K562 (cell line): ENCODE results near the gene SRMS. TPM values are rescaled to one million over a fixed set of nuclear protein-coding genes. Genes with fewer than 3 reads are reported as not detected.
A peak's percentile ranks its signal among the peaks of the same experiment; 100 is the strongest.

Experiments
- ATAC-seq: fragments of 200-7000 bp; cut with Tn5 transposase; 3 replicates; pipeline ENCODE4 v1.9.1; 2020; ENCODE audit warnings: moderate library complexity
- BruUV-seq: library from RNA; stranded (reverse); fragments of 400-500 nt; replicated peaks from 2 replicates; lab custom pipeline; 2021; lab: Mats Ljungman, UMichigan
- CTCF ChIA-PET: fragments of 300-600 bp; formaldehyde crosslinking; extraction: SDS; loops from one replicate; lab custom pipeline; 2021; ENCODE audit warnings: low intra/inter-chr PET ratio; lab: Yijun Ruan, JAX
- POLR2A ChIA-PET: fragments of 300-600, 350-650 bp; sonication (Branson Sonifier 250); formaldehyde crosslinking; extraction: SDS; loops from one replicate; lab custom pipeline; 2021; ENCODE audit warnings: antibody characterized with exemption, inconsistent platforms; lab: Yijun Ruan, JAX
- DNase-seq, 4 experiments: peaks; one replicate each; pipeline versions ENCODE4 v3.0.0 to v3.0.0-alpha.2; 2011 to 2018; ENCODE audit warnings: low spot score in 3 of 4, mixed read lengths in 3 of 4; ENCODE audit errors: extremely low read depth in 1 of 4
- FAIRE-seq: peaks from 2 replicates; lab custom pipeline; 2011; peaks lifted over from hg19 to GRCh38; lab: Jason Lieb, UNC
- H2AFZ ChIP-seq: 2 replicates; pipeline ENCODE4 v1.6.0; 2011; ENCODE audit warnings: low read depth, low read length, control low read depth, inconsistent platforms
- H3K27ac ChIP-seq: fragments of 200-600 bp; 3 replicates; pipeline ENCODE4 v1.8.0; 2011; ENCODE audit warnings: low read depth, mild to moderate bottlenecking, control low read depth, inconsistent platforms, low read length, moderate library complexity, mixed read lengths; ENCODE audit errors: extremely low read depth
- H3K27me3 ChIP-seq, 2 experiments: fragments of 300-600 bp in 1 of 2; 2 replicates in 1 of 2; 3 replicates in 1 of 2; pipeline versions ENCODE4 v1.6.0 to v1.8.0; 2011; ENCODE audit warnings: inconsistent platforms in 2 of 2, low read length in 2 of 2, mild to moderate bottlenecking in 1 of 2, mixed read lengths in 1 of 2, moderate library complexity in 1 of 2; ENCODE audit not compliant: control insufficient read depth in 2 of 2, insufficient read depth in 2 of 2
- H3K36me3 ChIP-seq: fragments of 300-600 bp; 3 replicates; pipeline ENCODE4 v1.8.0; 2011; ENCODE audit warnings: mild to moderate bottlenecking, low read length, inconsistent platforms; ENCODE audit not compliant: control insufficient read depth, insufficient read depth
- H3K4me1 ChIP-seq, 2 experiments: fragments of 200-600 bp in 1 of 2; replicated peaks in 1 of 2; 2 replicates in 1 of 2; 3 replicates in 1 of 2; pipeline versions ENCODE4 v1.5.1 to v1.8.0; 2011; ENCODE audit warnings: inconsistent platforms in 2 of 2, low read length in 2 of 2, mild to moderate bottlenecking in 1 of 2, mixed read lengths in 1 of 2, moderate library complexity in 1 of 2; ENCODE audit not compliant: control insufficient read depth in 2 of 2, insufficient read depth in 2 of 2
- H3K4me2 ChIP-seq: 2 replicates; pipeline ENCODE4 v1.6.1; 2011; ENCODE audit warnings: low read length, control low read depth, inconsistent platforms, mixed read lengths; ENCODE audit not compliant: insufficient read depth
- H3K4me3 ChIP-seq: fragments of 200-600 bp; sonication (generic), shearing (Covaris generic); 2 replicates; pipeline ENCODE4 v1.5.1; 2016; ENCODE audit warnings: control low read depth, inconsistent platforms
- H3K79me2 ChIP-seq: fragments of 200-600 bp; 3 replicates; pipeline ENCODE4 v1.8.0; 2011; ENCODE audit warnings: low read length, inconsistent platforms; ENCODE audit not compliant: control insufficient read depth, insufficient read depth
- H3K9ac ChIP-seq, 2 experiments: 2 replicates each; pipeline versions ENCODE4 v1.6.0 to v1.6.1; 2011; ENCODE audit warnings: low read depth in 2 of 2, low read length in 2 of 2, control low read depth in 1 of 2, inconsistent platforms in 1 of 2, mild to moderate bottlenecking in 1 of 2, mixed read lengths in 1 of 2; ENCODE audit not compliant: insufficient read depth in 1 of 2
- H3K9me1 ChIP-seq: one replicate; pipeline ENCODE4 v1.6.0; 2011; ENCODE audit warnings: inconsistent platforms, mild to moderate bottlenecking, low read length, moderate library complexity; ENCODE audit not compliant: control insufficient read depth, insufficient read depth
- H3K9me3 ChIP-seq: replicated peaks from 2 replicates; pipeline ENCODE4 v1.5.1; 2011; ENCODE audit warnings: low read depth, low read length, inconsistent platforms; ENCODE audit not compliant: control insufficient read depth, insufficient read depth
- H4K20me1 ChIP-seq: replicated peaks from 2 replicates; pipeline ENCODE4 v1.6.1; 2011; ENCODE audit warnings: low read length, inconsistent platforms, mixed read lengths; ENCODE audit not compliant: control insufficient read depth, insufficient read depth
- POLR2G ChIP-seq: fragments of 200-400 bp; formaldehyde crosslinking; IDR thresholded peaks from 2 replicates; pipeline ENCODE4 v1.6.1; 2017; ENCODE audit warnings: low read depth, mild to moderate bottlenecking, antibody characterized with exemption, low read length, moderate library complexity
- RBFOX2 ChIP-seq: fragments of 200-400 bp; formaldehyde crosslinking; IDR thresholded peaks from 2 replicates; pipeline ENCODE4 v1.6.1; 2017; ENCODE audit warnings: low read depth, mild to moderate bottlenecking, low read length, moderate library complexity
- WGBS: fragments of 100-300 bp; shearing (Covaris generic); methylation state at CpG from one replicate; pipeline ENCODE4 v1.1.6; 2016; ENCODE audit warnings: low coverage, mixed read lengths; ENCODE audit not compliant: insufficient coverage; ENCODE audit errors: missing lambda C conversion rate; 5-methylcytosine and 5-hydroxymethylcytosine counted together
- in situ Hi-C: fragments of 300-500 bp; cut with MboI; formaldehyde crosslinking; loops from 4 replicates; pipeline ENCODE4 v1.15.0; 2018; ENCODE audit warnings: inconsistent platforms, mixed read lengths
- intact Hi-C: fragments of 100-400 bp; cut with micrococcal nuclease; formaldehyde crosslinking; loops from 2 replicates; pipeline ENCODE4 v1.14.2; 2022
- polyA plus RNA-seq, 8 experiments: library from polyadenylated mRNA; depleted of rRNA in 4 of 8; stranded (reverse) in 5 of 8; unstranded in 3 of 8; fragments of >200 nt; fragmentation: Nextera tagmentation in 2 of 8; fragmentation: Illumina TruSeq in 1 of 8; extraction: Ambion mirVana in 2 of 8; extraction: Trizol in 1 of 8; gene quantifications; 2 replicates each; pipeline versions ENCODE4 v1.2.1 to v1.2.3, GENCODE V29; 2011 to 2014; ENCODE audit warnings: inconsistent platforms in 1 of 8, missing spikeins in 1 of 8
- total RNA-seq, 7 experiments: library from RNA; depleted of rRNA in 6 of 7; stranded (reverse); fragments of >200 nt in 6 of 7; fragmentation: Illumina TruSeq in 2 of 7; extraction: Trizol in 2 of 7; gene quantifications; 2 replicates each; pipeline versions ENCODE4 v1.2.1 to v1.2.3, GENCODE V29; 2011 to 2021; ENCODE audit warnings: low replicate concordance in 1 of 7
- TF ChIP-seq, protein P1 (sequence below): fragments of 450-650 bp; IDR thresholded peaks from 2 replicates; pipeline ENCODE4 v1.7.1; 2018; ENCODE audit warnings: mild to moderate bottlenecking, low read depth; ENCODE audit not compliant: partially characterized antibody

SRMS gene
- total and polyA plus RNA-seq, 9 of the 15 experiments (the other 6 are each of a cell fraction or from before 2014, with no cell fraction given), result 0.07 TPM; not detected in 8

GRCh38 chr20:63496596-63497120 is 50.9 kb downstream of the SRMS start:
- no peaks in the 10 kb centered on the region for H3K36me3 ChIP-seq
- no peaks in the 10 kb centered on the region for H3K9me1 ChIP-seq
- ATAC-seq (peak; percentile 5; the same call in 2 of the 3 replicates), DNase-seq (no peak), FAIRE-seq (no peak)
- intact Hi-C loops, result no loop called here
- in situ Hi-C loops, result no loop called here
- POLR2A ChIA-PET, result interaction anchor here (0.6 to 1.6 kb wide), 6 partner anchors 25 to 360 kb away, joined by 3 to 5 read pairs (median 4); partner anchors contain the start of gene PPDPF
- H3K9ac ChIP-seq, result no peak overlapping the region
- H3K27ac ChIP-seq, result no peak overlapping the region
- H4K20me1 ChIP-seq, result peaks cover 12% of the 10 kb centered on the region; the same call in 1 of the 2 replicates
- no peak overlapping the region for H2AFZ ChIP-seq
- no peaks in the 10 kb centered on the region for H3K79me2 ChIP-seq
- CTCF ChIA-PET, result interaction anchor here (0.6 kb wide), 1 partner anchor 57 kb away, joined by 3 read pairs; no protein-coding TSS in a partner anchor
- WGBS, result 42% methylated on average over 14 of the region's 16 CpGs
- H3K4me2 ChIP-seq, result peak overlapping the region; percentile 42
- no peak overlapping the region for H3K4me3 ChIP-seq
- peaks cover 0 to 74% of the 10 kb centered on the region in 2 experiments; a peak in 3 of 5 replicates for H3K4me1 ChIP-seq
- no peaks in the 10 kb centered on the region for H3K27me3 ChIP-seq
- no peaks in the 10 kb centered on the region for H3K9me3 ChIP-seq
- TF ChIP-seq, protein P1, sequence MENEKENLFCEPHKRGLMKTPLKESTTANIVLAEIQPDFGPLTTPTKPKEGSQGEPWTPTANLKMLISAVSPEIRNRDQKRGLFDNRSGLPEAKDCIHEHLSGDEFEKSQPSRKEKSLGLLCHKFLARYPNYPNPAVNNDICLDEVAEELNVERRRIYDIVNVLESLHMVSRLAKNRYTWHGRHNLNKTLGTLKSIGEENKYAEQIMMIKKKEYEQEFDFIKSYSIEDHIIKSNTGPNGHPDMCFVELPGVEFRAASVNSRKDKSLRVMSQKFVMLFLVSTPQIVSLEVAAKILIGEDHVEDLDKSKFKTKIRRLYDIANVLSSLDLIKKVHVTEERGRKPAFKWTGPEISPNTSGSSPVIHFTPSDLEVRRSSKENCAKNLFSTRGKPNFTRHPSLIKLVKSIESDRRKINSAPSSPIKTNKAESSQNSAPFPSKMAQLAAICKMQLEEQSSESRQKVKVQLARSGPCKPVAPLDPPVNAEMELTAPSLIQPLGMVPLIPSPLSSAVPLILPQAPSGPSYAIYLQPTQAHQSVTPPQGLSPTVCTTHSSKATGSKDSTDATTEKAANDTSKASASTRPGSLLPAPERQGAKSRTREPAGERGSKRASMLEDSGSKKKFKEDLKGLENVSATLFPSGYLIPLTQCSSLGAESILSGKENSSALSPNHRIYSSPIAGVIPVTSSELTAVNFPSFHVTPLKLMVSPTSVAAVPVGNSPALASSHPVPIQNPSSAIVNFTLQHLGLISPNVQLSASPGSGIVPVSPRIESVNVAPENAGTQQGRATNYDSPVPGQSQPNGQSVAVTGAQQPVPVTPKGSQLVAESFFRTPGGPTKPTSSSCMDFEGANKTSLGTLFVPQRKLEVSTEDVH, result no peak
- TF ChIP-seq POLR2G, result peak; percentile 30; the same call in 1 of the 2 replicates
- TF ChIP-seq RBFOX2, result 0 out of 2 replicates have a peak, but pooled peaks have one; percentile 14
- BruUV-seq, result no TSS peak
